Activated CD4-positive, alpha-beta T cell treated with anti-CD3 and anti-CD28 coated beads, Interleukin-2, amount 50 U/mL, for 1 hour (primary cell): ENCODE results near the gene UGT1A8.
"Not testable (repeated sequence)": the region's sequence is repeated elsewhere in the genome, so short reads cannot be mapped to it uniquely, and the experiment has no call there.

ENCODE experiments used
- DNase-seq: peaks from one replicate; pipeline ENCODE4 v3.0.0-alpha.2; 2020

The UGT1A8 gene

GRCh38 chr2:233646033-233646432 is 28.6 kb downstream of the UGT1A8 start:
- not testable (repeated sequence) for DNase-seq

GRCh38 chr2:233650981-233651380 is 33.5 kb downstream of the UGT1A8 start:
- DNase-seq = no peak

- no peak for DNase-seq
These were observed 34.0 kb downstream of the UGT1A8 start for GRCh38 chr2:233651430-233651829.

GRCh38 chr2:233654501-233654900 is 37.1 kb downstream of the UGT1A8 start:
- DNase-seq = no peak

GRCh38 chr2:233655043-233655442 is 37.6 kb downstream of the UGT1A8 start:
- no peak for DNase-seq

- not testable (repeated sequence) for DNase-seq
These were observed 38.5 kb downstream of the UGT1A8 start for GRCh38 chr2:233655943-233656342.

GRCh38 chr2:233656443-233656842 is 39.0 kb downstream of the UGT1A8 start:
- DNase-seq = no peak

- no peak for DNase-seq
These were observed 41.2 kb downstream of the UGT1A8 start for GRCh38 chr2:233658610-233659009.

GRCh38 chr2:233663911-233664310 is 46.5 kb downstream of the UGT1A8 start:
- DNase-seq = no peak

GRCh38 chr2:233668605-233669260 is 51.3 kb downstream of the UGT1A8 start:
- DNase-seq = no peak

GRCh38 chr2:233671290-233672161 is 54.1 kb downstream of the UGT1A8 start, which contains the start of gene UGT1A9:
TSS of gene UGT1A9 (plus strand) at chr2:233671898. CDS start at chr2:233671935, 37 bp downstream.
- no peak for DNase-seq

GRCh38 chr2:233672886-233673285 is 55.5 kb downstream of the UGT1A8 start:
- no peak for DNase-seq

- no peak for DNase-seq
These were observed 56.5 kb downstream of the UGT1A8 start for GRCh38 chr2:233673896-233674295.

GRCh38 chr2:233674314-233674713 is 56.9 kb downstream of the UGT1A8 start:
- no peak for DNase-seq

GRCh38 chr2:233674995-233675394 is 57.6 kb downstream of the UGT1A8 start:
- no peak for DNase-seq

GRCh38 chr2:233676046-233676445 is 58.6 kb downstream of the UGT1A8 start:
- no peak for DNase-seq

- no peak for DNase-seq
These were observed 61.8 kb downstream of the UGT1A8 start for GRCh38 chr2:233679196-233679595.

GRCh38 chr2:233680361-233681045 is 63.1 kb downstream of the UGT1A8 start:
- no peak for DNase-seq

GRCh38 chr2:233681521-233682099 is 64.2 kb downstream of the UGT1A8 start, which contains the start of gene UGT1A7:
TSS of gene UGT1A7 (plus strand) at chr2:233681901. CDS start at chr2:233681938, 37 bp downstream.
- DNase-seq = no peak

- no peak for DNase-seq
These were observed 67.2 kb downstream of the UGT1A8 start for GRCh38 chr2:233684640-233685039.

GRCh38 chr2:233686928-233687327 is 69.5 kb downstream of the UGT1A8 start:
- no peak for DNase-seq

GRCh38 chr2:233688341-233688740 is 70.9 kb downstream of the UGT1A8 start:
- DNase-seq = no peak

- DNase-seq = no peak
These were observed 71.6 kb downstream of the UGT1A8 start for GRCh38 chr2:233689031-233689430.
